CD4-positive, alpha-beta T cell (primary cell): ENCODE data around the gene MRPL20. TPM values are rescaled to one million over a fixed set of nuclear protein-coding genes. Genes with fewer than 3 reads are reported as not detected.

Source experiments
- ATAC-seq: fragments of 200-7000 bp; cut with Tn5 transposase; one replicate; pipeline ENCODE4 v1.10.0; 2022; ENCODE audit warnings: mild to moderate bottlenecking; ENCODE audit not compliant: poor library complexity
- CTCF ChIA-PET: fragments of 350-600 bp; sonication (Branson Sonifier 250); formaldehyde crosslinking; loops from one replicate; lab custom pipeline; 2021; ENCODE audit warnings: antibody characterized with exemption, inconsistent platforms; lab: Charles Lee
- POLR2A ChIA-PET: fragments of 350-600 bp; sonication (Branson Sonifier 250); formaldehyde crosslinking; loops from one replicate; lab custom pipeline; 2021; ENCODE audit warnings: antibody characterized with exemption, inconsistent platforms; lab: Charles Lee
- DNase-seq, 14 experiments: peaks; one replicate each; pipeline ENCODE4 v3.0.0-alpha.2; 2013 to 2020; ENCODE audit warnings: mixed read lengths in 2 of 14
- H3K27ac ChIP-seq, 2 donors: one replicate each; pipeline versions ENCODE4 v1.5.1 to v1.7.0; 2013; ENCODE audit warnings: low read length in 2 of 2, low read depth in 1 of 2, mild to moderate bottlenecking in 1 of 2
- H3K27me3 ChIP-seq, 2 experiments: 1 replicate in 1 of 2; 2 replicates in 1 of 2; pipeline versions ENCODE4 v1.6.1 to v1.7.0; 2013; ENCODE audit warnings: low read length in 2 of 2, control low read depth in 1 of 2, mild to moderate bottlenecking in 1 of 2, moderate library complexity in 1 of 2; ENCODE audit not compliant: insufficient read depth in 2 of 2, control insufficient read depth in 1 of 2
- H3K36me3 ChIP-seq: one replicate; pipeline ENCODE4 v1.6.1; 2013; ENCODE audit warnings: low read length, control low read depth; ENCODE audit not compliant: insufficient read depth
- H3K4me1 ChIP-seq: one replicate; pipeline ENCODE4 v1.6.1; 2013; ENCODE audit warnings: low read length, control low read depth; ENCODE audit not compliant: insufficient read depth
- H3K4me3 ChIP-seq: one replicate; pipeline ENCODE4 v1.5.1; 2013; ENCODE audit warnings: mild to moderate bottlenecking, low read length, moderate library complexity
- H3K9me3 ChIP-seq, 2 experiments: 1 replicate in 1 of 2; 2 replicates in 1 of 2; pipeline versions ENCODE4 v1.6.1 to v1.7.0; 2013; ENCODE audit warnings: low read length in 2 of 2, mild to moderate bottlenecking in 2 of 2, control low read depth in 1 of 2, moderate library complexity in 1 of 2; ENCODE audit not compliant: control insufficient read depth in 1 of 2, insufficient read depth in 1 of 2
- H3K27ac Mint-ChIP-seq: one replicate; pipeline ENCODE4 v1.8.0; 2020; ENCODE audit warnings: mixed read lengths
- H3K27me3 Mint-ChIP-seq: one replicate; pipeline ENCODE4 v1.8.0; 2021; ENCODE audit warnings: mixed read lengths
- H3K36me3 Mint-ChIP-seq: one replicate; pipeline ENCODE4 v1.8.0; 2021; ENCODE audit warnings: low read depth, mixed read lengths
- H3K4me1 Mint-ChIP-seq: one replicate; pipeline ENCODE4 v1.8.0; 2021; ENCODE audit warnings: low read depth, mixed read lengths
- H3K4me3 Mint-ChIP-seq: one replicate; pipeline ENCODE4 v1.8.0; 2020; ENCODE audit warnings: mild to moderate bottlenecking, mixed read lengths
- H3K9me3 Mint-ChIP-seq: one replicate; pipeline ENCODE4 v1.8.0; 2020; ENCODE audit warnings: mixed read lengths
- CTCF ChIP-seq: fragments of 200-600 bp; IDR thresholded peaks from one replicate; pipeline ENCODE4 v1.8.0; 2022; ENCODE audit warnings: antibody characterized with exemption, mild to moderate bottlenecking
- intact Hi-C, 2 experiments: fragments of 100-400 bp; cut with DNase I in 1 of 2; cut with micrococcal nuclease in 1 of 2; formaldehyde crosslinking; loops; one replicate each; pipeline versions ENCODE4 v1.15.1 to v1.9.0; 2023 to 2025; cut with DNase I, micrococcal nuclease
- total RNA-seq, 174 experiments: library from RNA in 2 of 174; stranded (reverse) in 2 of 174; gene quantifications; one replicate each; pipeline ENCODE4 v1.2.3 and lab custom pipeline; 2021 to 2026

MRPL20 gene
- total RNA-seq, 2 experiments from 2014 or later: 99.9 to 103 TPM

GRCh38 chr1:1436630-1437032 is 29.5 kb upstream of the MRPL20 start:
- intact Hi-C loops: loop anchor here in 1 of 2 experiments (1.0 kb wide), 1 partner anchor 24 kb away; no protein-coding TSS in a partner anchor
- Histone ChIP-seq H3K27me3 (peaks cover 56 to 58% of the 10 kb centered on the region in 2 experiments), H3K36me3 (no peaks in the 10 kb centered on the region), H3K4me3 (no peak overlapping the region), H3K4me1 (peaks cover 33% of the 10 kb centered on the region), H3K27ac (no peak overlapping the region), H3K9me3 (peaks cover 0 to 31% of the 10 kb centered on the region in 2 experiments)
- TF ChIP-seq CTCF: no peak
- no peak for DNase-seq
- H3K9me3 Mint-ChIP-seq: no peaks in the 10 kb centered on the region
- POLR2A ChIA-PET: no interaction called here
- H3K4me1 Mint-ChIP-seq: peaks cover 4% of the 10 kb centered on the region
- ATAC-seq: no peak
- H3K27me3 Mint-ChIP-seq: peaks cover 17% of the 10 kb centered on the region
- no peak overlapping the region for H3K4me3 Mint-ChIP-seq
- no peaks in the 10 kb centered on the region for H3K36me3 Mint-ChIP-seq
- CTCF ChIA-PET: no interaction called here
- H3K27ac Mint-ChIP-seq: no peak overlapping the region

GRCh38 chr1:1435911-1436629 is 29.0 kb upstream of the MRPL20 start:
- Histone ChIP-seq H3K36me3 (no peaks in the 10 kb centered on the region), H3K4me3 (no peak overlapping the region), H3K4me1 (peaks cover 31% of the 10 kb centered on the region), H3K27ac (no peak overlapping the region), H3K9me3 (peaks cover 0 to 31% of the 10 kb centered on the region in 2 experiments), H3K27me3 (peaks cover 56 to 63% of the 10 kb centered on the region in 2 experiments)
- POLR2A ChIA-PET: no interaction called here
- DNase-seq: no peak
- intact Hi-C loops: loop anchor here in 1 of 2 experiments (1.0 kb wide), 1 partner anchor 24 kb away; no protein-coding TSS in a partner anchor
- Mint-ChIP-seq H3K36me3 (no peaks in the 10 kb centered on the region), H3K27me3 (peaks cover 17% of the 10 kb centered on the region), H3K27ac (no peak overlapping the region), H3K9me3 (no peaks in the 10 kb centered on the region), H3K4me3 (peak overlapping the region; percentile 20), H3K4me1 (peaks cover 4% of the 10 kb centered on the region)
- no peak for ATAC-seq
- CTCF ChIA-PET: no interaction called here
- no peak for TF ChIP-seq CTCF

GRCh38 chr1:1435106-1435903 is 28.2 kb upstream of the MRPL20 start, which contains the start of gene VWA1:
TSS of gene VWA1 (plus strand) at chr1:1435690. CDS start at chr1:1435749, 59 bp downstream.
- Histone ChIP-seq H3K9me3 (peaks cover 0 to 31% of the 10 kb centered on the region in 2 experiments), H3K4me1 (peaks cover 24% of the 10 kb centered on the region), H3K4me3 (no peak within 1 kb of the TSS), H3K36me3 (no peaks in the 10 kb centered on the region), H3K27ac (no peak within 1 kb of the TSS), H3K27me3 (peaks cover 56 to 65% of the 10 kb centered on the region in 2 experiments)
- no peak within 1 kb of the TSS for H3K27ac Mint-ChIP-seq
- no peak for TF ChIP-seq CTCF
- ChIA-PET CTCF (no interaction called here), POLR2A (no interaction called here)
- no peaks in the 10 kb centered on the region for H3K36me3 Mint-ChIP-seq
- peak within 1 kb of the TSS; percentile 20 for H3K4me3 Mint-ChIP-seq
- ATAC-seq (peak; percentile 78), DNase-seq (peak in 13 of 14 experiments; percentile 26 to 74 (median 48))
- peaks cover 11% of the 10 kb centered on the region for H3K27me3 Mint-ChIP-seq
- H3K9me3 Mint-ChIP-seq: no peaks in the 10 kb centered on the region
- H3K4me1 Mint-ChIP-seq: no peaks in the 10 kb centered on the region
- intact Hi-C loops: no loop called here
